ENCODE data around the gene TPRG1L.

DNA sequence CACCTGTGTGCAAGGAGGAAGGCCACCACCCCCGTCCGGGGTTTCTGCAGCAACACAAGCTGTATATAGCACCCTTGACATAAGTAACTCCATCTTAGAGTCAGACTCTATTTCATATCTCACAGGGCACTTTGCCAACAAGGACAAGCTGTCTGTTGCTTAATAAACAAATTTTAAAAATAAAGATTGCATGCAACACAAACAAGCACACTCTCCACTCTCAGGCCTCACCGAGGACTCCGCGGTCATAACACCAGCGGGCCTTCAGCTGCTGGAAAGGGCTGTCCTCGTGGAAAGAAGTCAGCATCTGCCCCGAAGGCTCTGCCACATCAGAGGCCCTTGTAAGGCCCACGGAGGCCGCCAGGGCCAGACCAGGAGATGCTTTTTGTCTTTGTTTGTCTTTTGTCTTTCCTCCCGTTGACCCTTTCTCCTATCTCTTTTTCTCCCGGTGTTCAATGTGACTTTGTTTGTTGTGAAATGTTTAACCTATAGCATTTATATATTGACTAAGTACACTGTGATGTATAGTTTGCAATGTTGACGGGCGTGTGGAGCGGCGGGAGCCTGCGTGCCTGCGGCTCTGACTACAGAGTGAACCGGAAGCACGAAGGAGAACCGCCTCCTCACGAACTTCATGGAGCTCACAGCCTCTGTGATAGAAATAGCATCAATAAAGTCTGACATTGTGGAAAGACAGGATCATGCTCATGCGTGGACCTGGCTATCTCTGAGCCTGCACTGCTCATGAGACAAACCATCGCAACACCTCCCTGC lies 37.6 kb upstream of the TPRG1L start:
- no peak for TF ChIP-seq POLR2AphosphoS5 (IDR thresholded peaks at IDR 0.05; ENCODE audit: low read depth)
- TF ChIP-seq, protein P1, sequence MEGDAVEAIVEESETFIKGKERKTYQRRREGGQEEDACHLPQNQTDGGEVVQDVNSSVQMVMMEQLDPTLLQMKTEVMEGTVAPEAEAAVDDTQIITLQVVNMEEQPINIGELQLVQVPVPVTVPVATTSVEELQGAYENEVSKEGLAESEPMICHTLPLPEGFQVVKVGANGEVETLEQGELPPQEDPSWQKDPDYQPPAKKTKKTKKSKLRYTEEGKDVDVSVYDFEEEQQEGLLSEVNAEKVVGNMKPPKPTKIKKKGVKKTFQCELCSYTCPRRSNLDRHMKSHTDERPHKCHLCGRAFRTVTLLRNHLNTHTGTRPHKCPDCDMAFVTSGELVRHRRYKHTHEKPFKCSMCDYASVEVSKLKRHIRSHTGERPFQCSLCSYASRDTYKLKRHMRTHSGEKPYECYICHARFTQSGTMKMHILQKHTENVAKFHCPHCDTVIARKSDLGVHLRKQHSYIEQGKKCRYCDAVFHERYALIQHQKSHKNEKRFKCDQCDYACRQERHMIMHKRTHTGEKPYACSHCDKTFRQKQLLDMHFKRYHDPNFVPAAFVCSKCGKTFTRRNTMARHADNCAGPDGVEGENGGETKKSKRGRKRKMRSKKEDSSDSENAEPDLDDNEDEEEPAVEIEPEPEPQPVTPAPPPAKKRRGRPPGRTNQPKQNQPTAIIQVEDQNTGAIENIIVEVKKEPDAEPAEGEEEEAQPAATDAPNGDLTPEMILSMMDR (conservative IDR thresholded peaks at IDR 0.05; ENCODE audit: low read depth in 2 of 2) = no peak
- no peak for TF ChIP-seq EZH2 (IDR thresholded peaks at IDR 0.05; ENCODE audit: low read depth, unreplicated experiment)
- no peak for TF ChIP-seq EZH2phosphoT487 (IDR thresholded peaks at IDR 0.05; ENCODE audit: unreplicated experiment)
- TF ChIP-seq, protein P2, sequence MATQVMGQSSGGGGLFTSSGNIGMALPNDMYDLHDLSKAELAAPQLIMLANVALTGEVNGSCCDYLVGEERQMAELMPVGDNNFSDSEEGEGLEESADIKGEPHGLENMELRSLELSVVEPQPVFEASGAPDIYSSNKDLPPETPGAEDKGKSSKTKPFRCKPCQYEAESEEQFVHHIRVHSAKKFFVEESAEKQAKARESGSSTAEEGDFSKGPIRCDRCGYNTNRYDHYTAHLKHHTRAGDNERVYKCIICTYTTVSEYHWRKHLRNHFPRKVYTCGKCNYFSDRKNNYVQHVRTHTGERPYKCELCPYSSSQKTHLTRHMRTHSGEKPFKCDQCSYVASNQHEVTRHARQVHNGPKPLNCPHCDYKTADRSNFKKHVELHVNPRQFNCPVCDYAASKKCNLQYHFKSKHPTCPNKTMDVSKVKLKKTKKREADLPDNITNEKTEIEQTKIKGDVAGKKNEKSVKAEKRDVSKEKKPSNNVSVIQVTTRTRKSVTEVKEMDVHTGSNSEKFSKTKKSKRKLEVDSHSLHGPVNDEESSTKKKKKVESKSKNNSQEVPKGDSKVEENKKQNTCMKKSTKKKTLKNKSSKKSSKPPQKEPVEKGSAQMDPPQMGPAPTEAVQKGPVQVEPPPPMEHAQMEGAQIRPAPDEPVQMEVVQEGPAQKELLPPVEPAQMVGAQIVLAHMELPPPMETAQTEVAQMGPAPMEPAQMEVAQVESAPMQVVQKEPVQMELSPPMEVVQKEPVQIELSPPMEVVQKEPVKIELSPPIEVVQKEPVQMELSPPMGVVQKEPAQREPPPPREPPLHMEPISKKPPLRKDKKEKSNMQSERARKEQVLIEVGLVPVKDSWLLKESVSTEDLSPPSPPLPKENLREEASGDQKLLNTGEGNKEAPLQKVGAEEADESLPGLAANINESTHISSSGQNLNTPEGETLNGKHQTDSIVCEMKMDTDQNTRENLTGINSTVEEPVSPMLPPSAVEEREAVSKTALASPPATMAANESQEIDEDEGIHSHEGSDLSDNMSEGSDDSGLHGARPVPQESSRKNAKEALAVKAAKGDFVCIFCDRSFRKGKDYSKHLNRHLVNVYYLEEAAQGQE (IDR thresholded peaks at IDR 0.05; ENCODE audit: unreplicated experiment) = no peak
- no peak for TF ChIP-seq ZNF114 (CRISPR knock-in tag; IDR thresholded peaks at IDR 0.05)
- TF ChIP-seq, protein P3, sequence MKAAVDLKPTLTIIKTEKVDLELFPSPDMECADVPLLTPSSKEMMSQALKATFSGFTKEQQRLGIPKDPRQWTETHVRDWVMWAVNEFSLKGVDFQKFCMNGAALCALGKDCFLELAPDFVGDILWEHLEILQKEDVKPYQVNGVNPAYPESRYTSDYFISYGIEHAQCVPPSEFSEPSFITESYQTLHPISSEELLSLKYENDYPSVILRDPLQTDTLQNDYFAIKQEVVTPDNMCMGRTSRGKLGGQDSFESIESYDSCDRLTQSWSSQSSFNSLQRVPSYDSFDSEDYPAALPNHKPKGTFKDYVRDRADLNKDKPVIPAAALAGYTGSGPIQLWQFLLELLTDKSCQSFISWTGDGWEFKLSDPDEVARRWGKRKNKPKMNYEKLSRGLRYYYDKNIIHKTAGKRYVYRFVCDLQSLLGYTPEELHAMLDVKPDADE (IDR thresholded peaks at IDR 0.05) = no peak
- no peak for TF ChIP-seq CREB1 (CRISPR knock-in tag; IDR thresholded peaks at IDR 0.05; ENCODE audit: low read depth)
- TF ChIP-seq, protein P4, sequence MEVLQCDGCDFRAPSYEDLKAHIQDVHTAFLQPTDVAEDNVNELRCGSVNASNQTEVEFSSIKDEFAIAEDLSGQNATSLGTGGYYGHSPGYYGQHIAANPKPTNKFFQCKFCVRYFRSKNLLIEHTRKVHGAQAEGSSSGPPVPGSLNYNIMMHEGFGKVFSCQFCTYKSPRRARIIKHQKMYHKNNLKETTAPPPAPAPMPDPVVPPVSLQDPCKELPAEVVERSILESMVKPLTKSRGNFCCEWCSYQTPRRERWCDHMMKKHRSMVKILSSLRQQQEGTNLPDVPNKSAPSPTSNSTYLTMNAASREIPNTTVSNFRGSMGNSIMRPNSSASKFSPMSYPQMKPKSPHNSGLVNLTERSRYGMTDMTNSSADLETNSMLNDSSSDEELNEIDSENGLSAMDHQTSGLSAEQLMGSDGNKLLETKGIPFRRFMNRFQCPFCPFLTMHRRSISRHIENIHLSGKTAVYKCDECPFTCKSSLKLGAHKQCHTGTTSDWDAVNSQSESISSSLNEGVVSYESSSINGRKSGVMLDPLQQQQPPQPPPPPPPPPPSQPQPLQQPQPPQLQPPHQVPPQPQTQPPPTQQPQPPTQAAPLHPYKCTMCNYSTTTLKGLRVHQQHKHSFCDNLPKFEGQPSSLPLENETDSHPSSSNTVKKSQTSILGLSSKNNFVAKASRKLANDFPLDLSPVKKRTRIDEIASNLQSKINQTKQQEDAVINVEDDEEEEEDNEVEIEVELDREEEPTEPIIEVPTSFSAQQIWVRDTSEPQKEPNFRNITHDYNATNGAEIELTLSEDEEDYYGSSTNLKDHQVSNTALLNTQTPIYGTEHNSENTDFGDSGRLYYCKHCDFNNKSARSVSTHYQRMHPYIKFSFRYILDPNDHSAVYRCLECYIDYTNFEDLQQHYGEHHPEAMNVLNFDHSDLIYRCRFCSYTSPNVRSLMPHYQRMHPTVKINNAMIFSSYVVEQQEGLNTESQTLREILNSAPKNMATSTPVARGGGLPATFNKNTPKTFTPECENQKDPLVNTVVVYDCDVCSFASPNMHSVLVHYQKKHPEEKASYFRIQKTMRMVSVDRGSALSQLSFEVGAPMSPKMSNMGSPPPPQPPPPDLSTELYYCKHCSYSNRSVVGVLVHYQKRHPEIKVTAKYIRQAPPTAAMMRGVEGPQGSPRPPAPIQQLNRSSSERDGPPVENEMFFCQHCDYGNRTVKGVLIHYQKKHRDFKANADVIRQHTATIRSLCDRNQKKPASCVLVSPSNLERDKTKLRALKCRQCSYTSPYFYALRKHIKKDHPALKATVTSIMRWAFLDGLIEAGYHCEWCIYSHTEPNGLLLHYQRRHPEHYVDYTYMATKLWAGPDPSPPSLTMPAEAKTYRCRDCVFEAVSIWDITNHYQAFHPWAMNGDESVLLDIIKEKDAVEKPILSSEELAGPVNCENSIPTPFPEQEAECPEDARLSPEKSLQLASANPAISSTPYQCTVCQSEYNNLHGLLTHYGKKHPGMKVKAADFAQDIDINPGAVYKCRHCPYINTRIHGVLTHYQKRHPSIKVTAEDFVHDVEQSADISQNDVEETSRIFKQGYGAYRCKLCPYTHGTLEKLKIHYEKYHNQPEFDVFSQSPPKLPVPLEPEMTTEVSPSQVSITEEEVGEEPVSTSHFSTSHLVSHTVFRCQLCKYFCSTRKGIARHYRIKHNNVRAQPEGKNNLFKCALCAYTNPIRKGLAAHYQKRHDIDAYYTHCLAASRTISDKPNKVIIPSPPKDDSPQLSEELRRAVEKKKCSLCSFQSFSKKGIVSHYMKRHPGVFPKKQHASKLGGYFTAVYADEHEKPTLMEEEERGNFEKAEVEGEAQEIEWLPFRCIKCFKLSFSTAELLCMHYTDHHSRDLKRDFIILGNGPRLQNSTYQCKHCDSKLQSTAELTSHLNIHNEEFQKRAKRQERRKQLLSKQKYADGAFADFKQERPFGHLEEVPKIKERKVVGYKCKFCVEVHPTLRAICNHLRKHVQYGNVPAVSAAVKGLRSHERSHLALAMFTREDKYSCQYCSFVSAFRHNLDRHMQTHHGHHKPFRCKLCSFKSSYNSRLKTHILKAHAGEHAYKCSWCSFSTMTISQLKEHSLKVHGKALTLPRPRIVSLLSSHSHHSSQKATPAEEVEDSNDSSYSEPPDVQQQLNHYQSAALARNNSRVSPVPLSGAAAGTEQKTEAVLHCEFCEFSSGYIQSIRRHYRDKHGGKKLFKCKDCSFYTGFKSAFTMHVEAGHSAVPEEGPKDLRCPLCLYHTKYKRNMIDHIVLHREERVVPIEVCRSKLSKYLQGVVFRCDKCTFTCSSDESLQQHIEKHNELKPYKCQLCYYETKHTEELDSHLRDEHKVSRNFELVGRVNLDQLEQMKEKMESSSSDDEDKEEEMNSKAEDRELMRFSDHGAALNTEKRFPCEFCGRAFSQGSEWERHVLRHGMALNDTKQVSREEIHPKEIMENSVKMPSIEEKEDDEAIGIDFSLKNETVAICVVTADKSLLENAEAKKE (CRISPR knock-in tag; IDR thresholded peaks at IDR 0.05) = no peak
- TF ChIP-seq STAT1 (IDR thresholded peaks at IDR 0.05; ENCODE audit: unreplicated experiment) = no peak
- TF ChIP-seq NANOG (IDR thresholded peaks at IDR 0.05; ENCODE audit: borderline replicate concordance) = no peak
